Suprapubic skin (tissue), 4 donors: ENCODE data around the gene DDT.
"Not testable (repeated sequence)": the region's sequence is repeated elsewhere in the genome, so short reads cannot be mapped to it uniquely, and the experiment has no call there.

Experiments
- CTCF ChIP-seq, 2 donors: fragments of 200-600 bp in 1 of 2; fragments of 450-650 bp in 1 of 2; sonication (generic) in 1 of 2; IDR thresholded peaks; one replicate each; pipeline ENCODE4 v1.5.1; 2016 to 2019; ENCODE audit warnings: antibody characterized with exemption in 2 of 2, mild to moderate bottlenecking in 1 of 2, moderate library complexity in 1 of 2
- EP300 ChIP-seq: sonication (generic); formaldehyde crosslinking; IDR thresholded peaks from one replicate; pipeline ENCODE4 v1.6.1; 2017; ENCODE audit warnings: antibody characterized with exemption
- POLR2A ChIP-seq, 2 donors: fragments of 450-650 bp; IDR thresholded peaks; one replicate each; pipeline ENCODE4 v1.6.1; 2017; ENCODE audit warnings: antibody characterized with exemption in 2 of 2, mild to moderate bottlenecking in 2 of 2, moderate library complexity in 2 of 2
- POLR2AphosphoS5 ChIP-seq, 3 donors: sonication (generic); formaldehyde crosslinking; IDR thresholded peaks; one replicate each; pipeline ENCODE4 v1.6.1; 2017; ENCODE audit warnings: antibody characterized with exemption in 3 of 3

- not testable (repeated sequence) for TF ChIP-seq POLR2A (IDR thresholded peaks at IDR 0.05); EP300; CTCF (IDR thresholded peaks at IDR 0.05); POLR2AphosphoS5 (IDR thresholded peaks at IDR 0.05)
These were observed 12.4 kb upstream of the DDT start for GRCh38 chr22:23986538-23987178.
